ENCODE data around the gene SNX33. TPM values are rescaled to one million over a fixed set of nuclear protein-coding genes. Genes with fewer than 3 reads are reported as not detected.
A peak's percentile ranks its signal among the peaks of the same experiment; 100 is the strongest.

SNX33 gene
- total RNA-seq, 6 experiments from 2014 or later: 23.3 to 28.1 (median 25.3) TPM

DNA sequence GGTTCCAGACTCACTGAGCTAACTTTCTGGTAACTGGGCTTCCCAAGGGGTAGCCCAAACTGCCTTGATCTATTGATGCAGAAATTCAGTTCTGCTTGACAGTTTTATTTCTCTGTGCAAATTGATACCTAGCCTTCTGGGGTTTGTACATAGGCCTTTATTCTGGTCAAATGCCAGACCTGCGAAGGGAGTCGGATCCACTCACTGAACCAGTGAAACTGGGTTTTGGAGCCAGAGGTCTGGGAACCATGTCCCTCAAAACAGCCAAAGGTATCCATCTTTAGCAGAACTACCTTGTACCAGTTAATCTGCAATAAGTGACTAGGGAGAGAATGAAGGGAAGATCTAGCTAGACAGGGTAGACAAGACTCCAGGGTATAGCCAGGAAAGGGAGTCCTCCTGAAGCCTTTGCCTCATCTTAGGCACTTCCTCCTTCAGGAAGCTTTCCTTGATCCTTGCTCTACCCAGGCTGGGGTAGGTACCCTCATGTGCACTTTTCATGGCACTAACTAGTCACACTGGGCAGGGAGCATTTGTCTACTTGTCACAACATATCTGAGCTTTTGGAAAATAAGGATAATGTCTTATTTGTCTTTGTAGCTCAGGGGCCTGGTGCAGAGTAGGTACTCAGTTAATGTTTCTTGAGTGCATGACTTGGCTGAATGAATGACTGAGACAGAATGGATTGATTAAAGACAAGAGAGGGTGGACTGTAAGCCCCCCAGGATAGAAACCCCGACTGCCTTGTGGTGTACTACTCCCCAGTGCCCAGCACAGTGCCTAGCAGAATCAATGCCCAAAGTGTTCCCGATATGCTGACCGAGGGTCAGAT lies 1.4 kb upstream of the SNX33 start:
- no peak for DNase-seq
- TF ChIP-seq CTCF (IDR thresholded peaks at IDR 0.05): no peak
- H3K4me1 Mint-ChIP-seq (ENCODE audit: low read depth): peaks cover 72% of the 10 kb centered on the region
- H3K36me3 Mint-ChIP-seq (ENCODE audit: low read depth): peaks cover 26% of the 10 kb centered on the region
- no peaks in the 10 kb centered on the region for H3K9me3 Mint-ChIP-seq
- H3K27ac Mint-ChIP-seq: peak overlapping the region; percentile 92
- peaks cover 2% of the 10 kb centered on the region; the same call in 1 of the 2 replicates for H3K27me3 Mint-ChIP-seq (ENCODE audit: insufficient read depth)
- peak overlapping the region; percentile 90 for H3K4me3 Mint-ChIP-seq

- peak overlapping the region; percentile 90 for H3K4me3 Mint-ChIP-seq
These were observed 758 bp upstream of the SNX33 start for GRCh38 chr15:75646944-75647364.

GRCh38 chr15:75648156-75649000 lies 666 bp downstream of the SNX33 start:
- Mint-ChIP-seq H3K4me3 (peak overlapping the region; percentile 97), H3K36me3 (ENCODE audit: low read depth) (peaks cover 27% of the 10 kb centered on the region), H3K27ac (peak overlapping the region; percentile 96), H3K4me1 (ENCODE audit: low read depth) (peaks cover 79% of the 10 kb centered on the region), H3K9me3 (no peaks in the 10 kb centered on the region), H3K27me3 (ENCODE audit: insufficient read depth) (peaks cover 2% of the 10 kb centered on the region; the same call in 1 of the 2 replicates)
- DNase-seq: peak; percentile 29
- TF ChIP-seq CTCF (IDR thresholded peaks at IDR 0.05): peak; percentile 10

More at GRCh38 chr15:75646944-75647364, 758 bp upstream of the SNX33 start:
- Mint-ChIP-seq H3K4me1 (ENCODE audit: low read depth) (peaks cover 77% of the 10 kb centered on the region), H3K36me3 (ENCODE audit: low read depth) (peaks cover 27% of the 10 kb centered on the region), H3K27me3 (ENCODE audit: insufficient read depth) (peaks cover 2% of the 10 kb centered on the region; the same call in 1 of the 2 replicates), H3K9me3 (no peaks in the 10 kb centered on the region), H3K27ac (peak overlapping the region; percentile 92)
- DNase-seq: no peak
- no peak for TF ChIP-seq CTCF (IDR thresholded peaks at IDR 0.05)

- no peaks in the 10 kb centered on the region for H3K9me3 Mint-ChIP-seq
- peak overlapping the region; percentile 96 for H3K27ac Mint-ChIP-seq
- DNase-seq: no peak
- TF ChIP-seq CTCF (IDR thresholded peaks at IDR 0.05): no peak
- peaks cover 27% of the 10 kb centered on the region for H3K36me3 Mint-ChIP-seq (ENCODE audit: low read depth)
- peaks cover 2% of the 10 kb centered on the region; the same call in 1 of the 2 replicates for H3K27me3 Mint-ChIP-seq (ENCODE audit: insufficient read depth)
- H3K4me3 Mint-ChIP-seq: peak overlapping the region; percentile 97
- H3K4me1 Mint-ChIP-seq (ENCODE audit: low read depth): peaks cover 76% of the 10 kb centered on the region
These were observed 1.5 kb downstream of the SNX33 start for GRCh38 chr15:75649045-75649761.

DNA sequence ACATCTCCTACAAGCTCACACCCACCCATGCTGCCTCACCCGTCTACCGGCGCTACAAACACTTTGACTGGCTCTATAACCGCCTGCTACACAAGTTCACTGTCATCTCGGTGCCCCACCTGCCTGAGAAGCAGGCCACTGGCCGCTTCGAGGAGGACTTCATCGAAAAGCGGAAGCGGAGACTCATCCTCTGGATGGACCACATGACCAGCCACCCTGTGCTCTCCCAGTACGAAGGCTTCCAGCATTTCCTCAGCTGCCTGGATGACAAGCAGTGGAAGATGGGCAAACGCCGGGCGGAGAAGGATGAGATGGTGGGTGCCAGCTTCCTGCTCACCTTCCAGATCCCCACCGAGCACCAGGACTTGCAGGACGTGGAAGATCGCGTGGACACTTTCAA lies 2.1 kb downstream of the SNX33 start:
- peak overlapping the region; percentile 96 for H3K27ac Mint-ChIP-seq
- H3K27me3 Mint-ChIP-seq (ENCODE audit: insufficient read depth): no peaks in the 10 kb centered on the region; the same call in 1 of the 2 replicates
- H3K9me3 Mint-ChIP-seq: no peaks in the 10 kb centered on the region
- peaks cover 27% of the 10 kb centered on the region for H3K36me3 Mint-ChIP-seq (ENCODE audit: low read depth)
- H3K4me3 Mint-ChIP-seq: peak overlapping the region; percentile 97
- no peak for TF ChIP-seq CTCF (IDR thresholded peaks at IDR 0.05)
- DNase-seq: no peak
- peaks cover 75% of the 10 kb centered on the region for H3K4me1 Mint-ChIP-seq (ENCODE audit: low read depth)
